Neural cell (in vitro differentiated cells): ENCODE data around the gene PTBP2. TPM values are rescaled to one million over a fixed set of nuclear protein-coding genes. Genes with fewer than 3 reads are reported as not detected.

Experiments
- H2AFZ ChIP-seq: fragments of 200-600, 300-800 bp; sonication (generic), shearing (Covaris generic); 2 replicates; pipeline ENCODE4 v1.6.0; 2014; ENCODE audit warnings: low read depth, mild to moderate bottlenecking, antibody characterized with exemption, low read length, moderate library complexity
- H3F3A ChIP-seq: fragments of 200-600 bp; shearing (Covaris generic); 2 replicates; pipeline ENCODE4 v1.6.1; 2016; ENCODE audit warnings: mild to moderate bottlenecking, moderate library complexity, mixed read lengths, antibody characterized with exemption, low read length; ENCODE audit not compliant: insufficient read depth, poor library complexity, severe bottlenecking
- H3K27ac ChIP-seq: fragments of 200-600, 300-800 bp; sonication (generic), shearing (Covaris generic); 2 replicates; pipeline ENCODE4 v1.5.1; 2014; ENCODE audit warnings: mild to moderate bottlenecking, low read length, moderate library complexity
- H3K27me3 ChIP-seq: fragments of 300-800, 200-600 bp; sonication (generic), shearing (Covaris generic); 2 replicates; pipeline ENCODE4 v1.6.0; 2014; ENCODE audit warnings: mild to moderate bottlenecking, low read depth, low read length, moderate library complexity; ENCODE audit not compliant: insufficient read depth
- H3K36me3 ChIP-seq: fragments of 300-800, 200-600 bp; sonication (generic), shearing (Covaris generic); 2 replicates; pipeline ENCODE4 v1.5.1; 2014; ENCODE audit warnings: mild to moderate bottlenecking, antibody characterized with exemption, low read length, moderate library complexity; ENCODE audit not compliant: insufficient read depth
- H3K4me2 ChIP-seq: fragments of 300-800, 200-600 bp; sonication (generic), shearing (Covaris generic); 2 replicates; pipeline ENCODE4 v1.6.0; 2014; ENCODE audit warnings: mild to moderate bottlenecking, low read length
- H3K4me3 ChIP-seq: fragments of 300-800, 200-600 bp; sonication (generic), shearing (Covaris generic); 2 replicates; pipeline ENCODE4 v1.5.1; 2014; ENCODE audit warnings: mild to moderate bottlenecking, low read length, moderate library complexity
- H3K79me2 ChIP-seq: fragments of 200-600 bp; shearing (Covaris generic); replicated peaks from 2 replicates; pipeline ENCODE4 v1.6.0; 2014; ENCODE audit warnings: mild to moderate bottlenecking, low read length, moderate library complexity; ENCODE audit not compliant: insufficient read depth
- H3K9ac ChIP-seq: fragments of 300-800, 200-600 bp; sonication (generic), shearing (Covaris generic); 2 replicates; pipeline ENCODE4 v1.6.1; 2016; ENCODE audit warnings: mild to moderate bottlenecking, low read length, mixed read lengths
- H3K9me2 ChIP-seq: fragments of 200-600 bp; shearing (Covaris generic); 2 replicates; pipeline ENCODE4 v1.6.1; 2016; ENCODE audit warnings: mild to moderate bottlenecking, low read length, mixed read lengths; ENCODE audit not compliant: insufficient read depth
- H3K9me3 ChIP-seq: fragments of 200-600, 300-800 bp; sonication (generic), shearing (Covaris generic); 2 replicates; pipeline ENCODE4 v1.6.1; 2016; ENCODE audit warnings: mild to moderate bottlenecking, mixed run types, low read length, moderate library complexity, mixed read lengths
- H4K20me1 ChIP-seq: fragments of 200-600 bp; shearing (Covaris generic); 2 replicates; pipeline ENCODE4 v1.6.1; 2016; ENCODE audit warnings: mild to moderate bottlenecking, mixed run types; ENCODE audit not compliant: insufficient read depth
- CTCF ChIP-seq: fragments of 450-650 bp; IDR thresholded peaks from 2 replicates; pipeline ENCODE4 v1.5.1; 2014; ENCODE audit warnings: antibody characterized with exemption, mild to moderate bottlenecking, moderate library complexity; ENCODE audit not compliant: poor library complexity, severe bottlenecking
- EP300 ChIP-seq: fragments of 450-650 bp; conservative IDR thresholded peaks from 2 replicates; pipeline ENCODE4 v1.6.1; 2014; ENCODE audit warnings: antibody characterized with exemption, mild to moderate bottlenecking, moderate library complexity; ENCODE audit not compliant: poor library complexity, severe bottlenecking
- EZH2 ChIP-seq: fragments of 200-600, 300-800 bp; shearing (Covaris generic), sonication (generic); IDR thresholded peaks from 2 replicates; pipeline ENCODE4 v1.6.1; 2014; ENCODE audit warnings: antibody characterized with exemption, low read length, borderline replicate concordance, mild to moderate bottlenecking; ENCODE audit not compliant: insufficient read depth, poor library complexity, severe bottlenecking
- MXI1 ChIP-seq: fragments of 450-650 bp; conservative IDR thresholded peaks from 2 replicates; pipeline ENCODE4 v1.6.1; 2014; ENCODE audit warnings: antibody characterized with exemption, mild to moderate bottlenecking; ENCODE audit not compliant: poor library complexity, severe bottlenecking
- POLR2AphosphoS5 ChIP-seq: IDR thresholded peaks from 2 replicates; pipeline ENCODE4 v1.6.1; 2012
- RAD21 ChIP-seq: fragments of 450-650 bp; conservative IDR thresholded peaks from 2 replicates; pipeline ENCODE4 v1.6.1; 2014; ENCODE audit warnings: antibody characterized with exemption, mild to moderate bottlenecking, moderate library complexity
- REST ChIP-seq: IDR thresholded peaks from 2 replicates; pipeline ENCODE4 v1.6.1; 2012; ENCODE audit warnings: borderline replicate concordance
- SMC3 ChIP-seq: fragments of 450-650 bp; conservative IDR thresholded peaks from 2 replicates; pipeline ENCODE4 v1.6.1; 2014; ENCODE audit warnings: antibody characterized with exemption, mild to moderate bottlenecking, moderate library complexity; ENCODE audit not compliant: poor library complexity
- TAF1 ChIP-seq: IDR thresholded peaks from 2 replicates; pipeline ENCODE4 v1.6.1; 2012; ENCODE audit warnings: low read depth
- polyA plus RNA-seq: library from polyadenylated mRNA; depleted of rRNA; stranded (reverse); fragments of >200 nt; gene quantifications from 2 replicates; pipeline ENCODE4 v1.2.3, GENCODE V29; 2014

Gene PTBP2
- polyA plus RNA-seq, 1 donor from 2014 or later: 319 TPM

GRCh38 chr1:96703186-96703585 is 18.4 kb upstream of the PTBP2 start:
- Histone ChIP-seq H3K27ac (no peak overlapping the region), H3K4me2 (no peak overlapping the region), H3K9ac (no peak overlapping the region), H3K36me3 (no peaks in the 10 kb centered on the region), H3K9me2 (no peaks in the 10 kb centered on the region), H3K9me3 (no peaks in the 10 kb centered on the region), H3F3A (no peaks in the 10 kb centered on the region), H3K79me2 (no peaks in the 10 kb centered on the region), H3K27me3 (no peaks in the 10 kb centered on the region), H3K4me3 (no peak overlapping the region), H4K20me1 (no peaks in the 10 kb centered on the region), H2AFZ (no peak overlapping the region)
- TF ChIP-seq MXI1: no peak
- TF ChIP-seq RAD21: no peak
- no peak for TF ChIP-seq CTCF
- TF ChIP-seq POLR2AphosphoS5: no peak
- TF ChIP-seq SMC3: no peak
- TF ChIP-seq EZH2: no peak
- no peak for TF ChIP-seq TAF1
- no peak for TF ChIP-seq REST
- TF ChIP-seq EP300: no peak

GRCh38 chr1:96707023-96707422 is 14.6 kb upstream of the PTBP2 start:
- H3K9ac ChIP-seq: no peak overlapping the region
- no peak overlapping the region for H3K4me2 ChIP-seq
- H2AFZ ChIP-seq: no peak overlapping the region
- no peak overlapping the region for H3K27ac ChIP-seq
- no peaks in the 10 kb centered on the region for H4K20me1 ChIP-seq
- H3K79me2 ChIP-seq: no peaks in the 10 kb centered on the region
- no peaks in the 10 kb centered on the region for H3K9me3 ChIP-seq
- H3K9me2 ChIP-seq: no peaks in the 10 kb centered on the region
- no peaks in the 10 kb centered on the region for H3F3A ChIP-seq
- no peak overlapping the region for H3K4me3 ChIP-seq
- TF ChIP-seq EZH2 (no peak), SMC3 (no peak), REST (no peak)
- no peaks in the 10 kb centered on the region for H3K36me3 ChIP-seq
- H3K27me3 ChIP-seq: no peaks in the 10 kb centered on the region
